NCI-H2081 (cell line): ENCODE measurements around the gene C2orf76.
"Not testable (repeated sequence)": the region's sequence is repeated elsewhere in the genome, so short reads cannot be mapped to it uniquely, and the experiment has no call there.

Experiments
- DNase-seq, 2 experiments: peaks; one replicate each; lab custom pipeline; 2025; lab: John Stamatoyannopoulos, UW

C2orf76 gene

GRCh38 chr2:119294671-119295070, 72.0 kb downstream of the C2orf76 start:
- DNase-seq = no peak

- no peak for DNase-seq
Observed at GRCh38 chr2:119293900-119294299, 72.7 kb downstream of the C2orf76 start.

- DNase-seq = no peak
Observed at GRCh38 chr2:119293254-119293653, 73.4 kb downstream of the C2orf76 start.

- DNase-seq = no peak
Observed at GRCh38 chr2:119292226-119292625, 74.4 kb downstream of the C2orf76 start.

- DNase-seq = no peak
Observed at GRCh38 chr2:119291588-119292167, 75.0 kb downstream of the C2orf76 start.

GRCh38 chr2:119290859-119291587, 75.6 kb downstream of the C2orf76 start:
- DNase-seq = peak; percentile 69 to 73

- no peak for DNase-seq
Observed at GRCh38 chr2:119289642-119290041, 77.0 kb downstream of the C2orf76 start.

- DNase-seq = no peak
Observed at GRCh38 chr2:119289093-119289492, 77.5 kb downstream of the C2orf76 start.

GRCh38 chr2:119288576-119288975, 78.1 kb downstream of the C2orf76 start:
- DNase-seq = no peak

GRCh38 chr2:119286661-119287060, 80.0 kb downstream of the C2orf76 start:
- no peak for DNase-seq

- no peak for DNase-seq
Observed at GRCh38 chr2:119283873-119284331, 82.7 kb downstream of the C2orf76 start.

GRCh38 chr2:119282996-119283511, 83.6 kb downstream of the C2orf76 start:
- DNase-seq = peak in 1 of 2 experiments; percentile 7

GRCh38 chr2:119282146-119282995, 84.3 kb downstream of the C2orf76 start:
- no peak for DNase-seq

GRCh38 chr2:119280680-119281079, 86.0 kb downstream of the C2orf76 start:
- DNase-seq = no peak

GRCh38 chr2:119279666-119280065, 87.0 kb downstream of the C2orf76 start:
- DNase-seq = no peak

- no peak for DNase-seq
Observed at GRCh38 chr2:119278946-119279345, 87.7 kb downstream of the C2orf76 start.

GRCh38 chr2:119278385-119278784, 88.2 kb downstream of the C2orf76 start:
- DNase-seq = not testable (repeated sequence)

GRCh38 chr2:119276864-119277263, 89.8 kb downstream of the C2orf76 start:
- DNase-seq = peak in 1 of 2 experiments; percentile 20

GRCh38 chr2:119267604-119268003, 99.0 kb downstream of the C2orf76 start:
- no peak for DNase-seq

GRCh38 chr2:119266091-119266589, 100.5 kb downstream of the C2orf76 start:
- no peak for DNase-seq

- no peak for DNase-seq
Observed at GRCh38 chr2:119265693-119266066, 101.0 kb downstream of the C2orf76 start.
